PC-3 (cell line): ENCODE results near the gene LTBR.

Source experiments
- EZH2 ChIP-seq: fragments of 300-600 bp; sonication (generic); IDR thresholded peaks from one replicate; pipeline ENCODE4 v1.6.1; 2017; ENCODE audit warnings: antibody characterized with exemption, mild to moderate bottlenecking, low read length; ENCODE audit not compliant: unreplicated experiment
- TF ChIP-seq, protein P1 (sequence below): fragments of 300-600 bp; sonication (generic); conservative IDR thresholded peaks from 2 replicates; pipeline ENCODE4 v1.5.1; 2017; ENCODE audit warnings: antibody characterized with exemption, low read depth, mild to moderate bottlenecking, low read length

DNA sequence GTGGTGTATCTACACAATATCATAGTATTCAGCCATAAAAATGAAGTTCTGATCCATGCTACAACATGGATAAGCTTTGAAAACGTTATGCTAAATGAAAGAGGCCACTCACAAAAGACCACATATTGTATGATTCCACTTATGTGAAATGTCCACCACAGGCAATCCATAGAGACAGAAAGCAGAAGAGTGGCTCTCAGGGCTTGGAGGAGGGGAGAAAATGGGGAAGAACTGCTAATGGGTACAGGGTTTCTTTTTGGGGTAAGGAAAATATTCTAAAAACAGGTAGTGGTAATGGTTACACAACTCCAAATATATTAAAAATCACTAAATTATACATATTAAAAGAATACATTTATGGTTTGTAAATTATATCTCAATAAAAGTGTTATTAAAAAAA, 25.1 kb upstream of the LTBR start:
- TF ChIP-seq, protein P1, sequence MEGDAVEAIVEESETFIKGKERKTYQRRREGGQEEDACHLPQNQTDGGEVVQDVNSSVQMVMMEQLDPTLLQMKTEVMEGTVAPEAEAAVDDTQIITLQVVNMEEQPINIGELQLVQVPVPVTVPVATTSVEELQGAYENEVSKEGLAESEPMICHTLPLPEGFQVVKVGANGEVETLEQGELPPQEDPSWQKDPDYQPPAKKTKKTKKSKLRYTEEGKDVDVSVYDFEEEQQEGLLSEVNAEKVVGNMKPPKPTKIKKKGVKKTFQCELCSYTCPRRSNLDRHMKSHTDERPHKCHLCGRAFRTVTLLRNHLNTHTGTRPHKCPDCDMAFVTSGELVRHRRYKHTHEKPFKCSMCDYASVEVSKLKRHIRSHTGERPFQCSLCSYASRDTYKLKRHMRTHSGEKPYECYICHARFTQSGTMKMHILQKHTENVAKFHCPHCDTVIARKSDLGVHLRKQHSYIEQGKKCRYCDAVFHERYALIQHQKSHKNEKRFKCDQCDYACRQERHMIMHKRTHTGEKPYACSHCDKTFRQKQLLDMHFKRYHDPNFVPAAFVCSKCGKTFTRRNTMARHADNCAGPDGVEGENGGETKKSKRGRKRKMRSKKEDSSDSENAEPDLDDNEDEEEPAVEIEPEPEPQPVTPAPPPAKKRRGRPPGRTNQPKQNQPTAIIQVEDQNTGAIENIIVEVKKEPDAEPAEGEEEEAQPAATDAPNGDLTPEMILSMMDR, result no peak
- no peak for TF ChIP-seq EZH2
